Hindlimb muscle (tissue), 1 donor: ENCODE data around the gene VSTM2B. TPM values are rescaled to one million over a fixed set of nuclear protein-coding genes. Genes with fewer than 3 reads are reported as not detected.
A peak's percentile ranks its signal among the peaks of the same experiment; 100 is the strongest.

Experiments used
- DNase-seq: peaks from one replicate; pipeline ENCODE4 v3.0.0-alpha.2; 2013
- polyA plus RNA-seq: library from polyadenylated mRNA; unstranded; fragments of 120-200 nt; gene quantifications from one replicate; pipeline ENCODE4 v1.2.1, GENCODE V29; 2013; ENCODE audit not compliant: insufficient read length

Gene VSTM2B
- polyA plus RNA-seq, 1 donor: 0.17 TPM

GRCh38 chr19:29596885-29597525 is 71.2 kb downstream of the VSTM2B start:
- DNase-seq: no peak

GRCh38 chr19:29598036-29598435 is 72.2 kb downstream of the VSTM2B start:
- DNase-seq: no peak

GRCh38 chr19:29598496-29598895 is 72.7 kb downstream of the VSTM2B start:
- DNase-seq: no peak

- no peak for DNase-seq
These were observed 77.5 kb downstream of the VSTM2B start for GRCh38 chr19:29603308-29603707.

GRCh38 chr19:29605653-29606419 is 80.0 kb downstream of the VSTM2B start, which contains the start of gene POP4:
POP4 (plus strand) TSS chr19:29606283; CDS start chr19:29606319, 36 bp downstream.
- peak; percentile 99 for DNase-seq

GRCh38 chr19:29606420-29606747 is 80.6 kb downstream of the VSTM2B start:
- DNase-seq: no peak

- no peak for DNase-seq
These were observed 83.8 kb downstream of the VSTM2B start for GRCh38 chr19:29609636-29610035.

- DNase-seq: no peak
These were observed 84.4 kb downstream of the VSTM2B start for GRCh38 chr19:29610213-29610573.

- peak; percentile 82 for DNase-seq
These were observed 84.9 kb downstream of the VSTM2B start for GRCh38 chr19:29610574-29611271.

- no peak for DNase-seq
These were observed 86.3 kb downstream of the VSTM2B start for GRCh38 chr19:29612121-29612520.

GRCh38 chr19:29612801-29613595 is 87.2 kb downstream of the VSTM2B start:
- DNase-seq: no peak

- DNase-seq: no peak
These were observed 88.3 kb downstream of the VSTM2B start for GRCh38 chr19:29614046-29614445.

Other genes with a start within 250 kb of the VSTM2B start
- 43.7 TPM for gene POP4, start 80.3 kb downstream of the VSTM2B start, polyA plus RNA-seq
- gene PLEKHF1, start 139.5 kb downstream of the VSTM2B start, polyA plus RNA-seq: 4.4 TPM
- 23.8 TPM for gene C19orf12, start 189.3 kb downstream of the VSTM2B start, polyA plus RNA-seq